GM18858 (cell line): ENCODE data around the gene BNC2.

ENCODE experiments used
- ATAC-seq: cut with Tn5 transposase; IDR thresholded peaks from one replicate; pipeline ENCODE4 v1.9.1; 2021; ENCODE audit not compliant: unreplicated experiment

Gene BNC2

GRCh38 chr9:16767366-16767765 lies 103.1 kb downstream of the BNC2 start:
- ATAC-seq: no peak

DNA sequence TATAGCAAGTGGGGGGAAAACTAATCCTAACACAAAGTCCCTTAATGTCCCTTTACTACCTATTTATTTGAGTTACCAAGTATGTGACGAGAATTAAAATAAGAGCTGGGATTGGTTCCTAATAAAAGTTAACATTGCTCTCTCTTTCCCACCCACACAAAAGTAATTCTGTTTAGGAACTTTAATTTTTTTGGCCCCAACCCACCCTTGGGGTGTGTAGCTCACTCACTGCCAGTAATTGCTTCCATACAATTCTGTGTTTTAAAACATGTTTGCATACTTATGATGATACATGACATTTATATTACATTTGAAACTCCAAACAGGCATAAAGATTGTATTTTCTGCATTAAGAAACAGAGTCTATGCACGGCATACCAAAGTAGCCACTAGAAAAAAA lies 106.5 kb downstream of the BNC2 start:
- no peak for ATAC-seq

- ATAC-seq: no peak
These were observed 114.9 kb downstream of the BNC2 start for GRCh38 chr9:16755467-16756160.

- ATAC-seq: no peak
These were observed 115.8 kb downstream of the BNC2 start for GRCh38 chr9:16754662-16755061.

- ATAC-seq: no peak
These were observed 117.2 kb downstream of the BNC2 start for GRCh38 chr9:16753256-16753655.

DNA sequence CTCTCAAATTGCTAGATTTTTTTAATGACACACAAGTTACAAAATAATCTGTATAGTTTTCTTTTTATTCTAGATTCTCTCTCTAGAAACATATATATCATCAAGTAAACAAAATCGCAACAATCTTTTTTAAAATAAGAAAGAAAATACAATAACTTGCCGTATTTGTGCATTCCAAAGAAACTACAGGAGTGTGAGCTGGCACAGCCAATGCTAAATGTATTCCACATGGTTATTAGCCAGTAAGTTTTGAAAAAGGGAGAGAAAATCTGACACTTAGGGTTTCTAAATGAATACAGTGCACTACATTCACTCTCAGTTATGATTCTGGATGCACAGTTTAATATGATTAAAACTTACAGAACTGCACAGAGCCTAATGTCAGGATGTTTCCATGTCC lies 117.9 kb downstream of the BNC2 start:
- no peak for ATAC-seq

GRCh38 chr9:16750553-16750952 lies 119.9 kb downstream of the BNC2 start:
- ATAC-seq: no peak

DNA sequence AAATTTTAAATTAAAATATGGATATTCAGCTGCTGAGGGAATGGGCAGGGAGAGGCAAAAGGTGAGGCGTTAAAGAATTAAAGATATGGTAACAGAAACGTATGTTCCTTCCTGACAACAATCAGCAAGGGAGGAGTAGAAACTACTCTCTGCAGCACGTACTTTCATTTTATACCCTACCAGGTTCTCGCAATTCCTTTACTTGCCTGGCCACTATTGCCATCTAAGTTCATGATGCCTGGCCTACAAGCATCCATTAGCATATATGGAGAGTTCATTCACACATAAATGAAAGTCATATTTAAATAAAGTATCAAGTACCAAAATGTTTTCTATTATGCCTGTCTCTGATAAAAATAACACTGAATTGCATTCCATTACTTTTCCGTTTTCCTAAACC lies 125.1 kb downstream of the BNC2 start:
- no peak for ATAC-seq

- no peak for ATAC-seq
These were observed 126.1 kb downstream of the BNC2 start for GRCh38 chr9:16744394-16744793.

- no peak for ATAC-seq
These were observed 127.1 kb downstream of the BNC2 start for GRCh38 chr9:16743375-16743774.

- no peak for ATAC-seq
These were observed 135.5 kb downstream of the BNC2 start for GRCh38 chr9:16735001-16735400.

DNA sequence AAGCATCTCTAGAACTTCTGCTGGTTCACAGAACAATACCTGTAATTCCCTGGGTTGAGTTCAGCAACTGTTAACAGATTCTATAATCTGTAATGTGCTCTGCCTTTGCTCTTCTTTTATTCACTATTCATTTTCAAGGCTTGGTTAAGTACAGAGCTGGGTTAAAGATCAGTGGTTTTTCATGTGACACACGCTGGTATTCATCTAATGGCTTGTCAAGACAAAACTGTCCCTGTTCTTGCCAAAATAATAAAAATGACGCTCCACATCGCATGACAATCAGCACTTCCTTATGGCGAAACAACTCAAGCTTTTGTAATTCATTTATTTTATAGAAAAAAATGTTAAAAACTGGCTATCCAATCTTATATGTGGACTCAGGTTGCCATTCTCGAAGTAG lies 137.9 kb downstream of the BNC2 start:
- ATAC-seq: no peak

- no peak for ATAC-seq
These were observed 140.3 kb downstream of the BNC2 start for GRCh38 chr9:16730162-16730561.

DNA sequence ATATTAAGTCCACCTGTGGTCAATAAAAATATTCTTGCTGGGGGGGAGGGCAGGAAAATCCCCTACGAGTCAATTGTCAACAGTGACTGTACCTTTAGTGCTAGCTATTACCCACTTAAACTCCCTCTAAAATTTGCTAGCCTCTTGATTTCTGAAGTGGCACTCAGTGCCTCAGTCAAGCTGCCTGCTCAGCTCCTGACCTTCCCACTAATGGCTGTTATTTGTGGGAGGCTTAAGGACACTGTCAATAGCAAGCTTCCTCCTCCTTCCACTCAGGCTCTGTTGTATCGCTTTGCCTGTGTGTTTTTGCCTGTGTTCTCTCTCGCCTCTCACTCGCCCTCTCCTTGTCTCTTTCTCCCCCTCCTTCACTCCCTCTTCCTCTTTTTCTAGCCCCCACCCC lies 140.8 kb downstream of the BNC2 start:
- no peak for ATAC-seq

- ATAC-seq: no peak
These were observed 142.3 kb downstream of the BNC2 start for GRCh38 chr9:16728137-16728508.

DNA sequence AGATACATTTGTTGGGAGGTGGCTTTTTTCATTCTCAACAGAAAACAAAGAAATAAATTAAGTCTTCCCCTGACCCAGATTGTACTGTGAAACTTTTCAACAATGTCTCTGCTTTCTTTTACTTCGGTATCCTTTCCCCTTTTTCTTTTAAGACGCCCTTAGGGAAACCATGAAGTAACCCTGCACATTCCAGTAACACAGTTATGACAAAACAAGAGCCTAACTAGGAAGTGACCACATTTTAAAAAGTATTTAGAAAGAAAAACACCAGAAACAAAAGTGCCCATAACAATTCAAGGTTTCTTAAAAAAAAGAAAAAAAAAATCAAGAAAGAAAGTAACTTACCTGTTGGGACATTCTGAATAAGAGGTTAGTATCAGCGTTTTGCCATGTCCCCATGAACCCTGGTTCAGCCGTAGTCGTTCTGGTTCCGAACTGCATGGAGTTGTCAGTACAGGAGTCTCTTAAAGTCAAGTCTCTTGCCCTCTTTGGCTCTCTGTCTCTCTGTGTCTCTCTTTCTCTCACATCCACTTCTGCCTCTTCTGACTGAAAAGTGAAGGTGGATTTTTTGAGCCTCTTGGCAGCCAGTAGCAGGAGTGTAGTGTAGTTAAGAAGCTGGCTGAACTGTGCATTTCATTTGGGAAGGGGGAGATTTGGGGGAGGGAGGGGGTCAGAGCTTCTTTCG lies 142.9 kb downstream of the BNC2 start:
- no peak for ATAC-seq

DNA sequence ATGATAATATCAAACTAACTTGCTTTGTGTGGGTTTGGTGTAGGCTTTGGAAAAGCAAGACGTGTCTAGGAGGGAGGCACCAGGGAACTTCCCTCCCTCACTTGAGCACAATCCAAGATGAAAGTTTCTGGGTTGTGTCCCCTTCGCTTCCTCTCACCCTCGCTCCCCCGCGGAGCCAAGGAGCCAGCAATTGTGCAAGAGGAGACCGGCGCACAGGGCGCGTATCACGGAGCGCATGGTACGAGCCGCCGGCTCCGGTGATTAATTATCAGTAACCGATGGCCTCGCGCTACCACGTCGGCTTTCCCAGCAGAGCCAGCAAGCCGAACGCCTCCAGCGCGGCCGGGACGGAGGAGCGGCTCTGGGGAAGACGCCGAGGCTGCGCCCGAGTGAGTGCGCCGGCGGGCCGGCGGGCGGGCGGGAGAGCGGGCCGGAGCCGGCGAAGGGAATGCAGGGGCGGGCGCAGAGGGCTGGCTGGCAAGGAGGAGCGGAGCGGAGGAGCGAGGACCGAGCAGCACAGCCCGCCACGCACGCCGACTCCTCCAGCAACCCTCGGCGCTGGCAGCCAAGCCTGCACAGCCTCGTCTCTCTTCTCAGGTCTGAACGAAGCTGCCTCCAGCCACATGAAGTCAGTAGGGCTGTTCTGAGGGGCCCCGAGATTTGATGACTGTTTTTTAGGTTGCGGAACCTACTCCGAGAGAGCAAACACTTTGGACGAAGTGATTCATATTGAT lies 143.6 kb downstream of the BNC2 start:
- ATAC-seq: no peak

GRCh38 chr9:16726029-16726428 lies 144.4 kb downstream of the BNC2 start:
- ATAC-seq: no peak

DNA sequence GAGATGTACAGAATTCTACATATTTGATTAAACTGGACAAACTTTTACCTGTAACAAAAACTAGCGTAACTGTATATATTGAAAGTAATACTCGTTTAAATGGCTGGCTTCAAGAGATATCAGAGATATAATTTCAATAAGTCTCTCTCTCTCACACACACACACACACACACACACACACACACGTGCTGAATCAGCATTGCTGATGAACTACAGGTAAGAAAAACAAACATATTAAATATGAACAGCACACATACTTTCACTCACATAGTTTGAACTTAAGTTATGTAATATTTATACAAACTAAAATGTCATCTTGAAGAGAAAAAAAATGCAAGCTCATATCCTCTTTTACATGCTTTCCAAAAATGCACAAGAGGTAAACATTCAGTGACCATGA lies 145.4 kb downstream of the BNC2 start:
- ATAC-seq: no peak

DNA sequence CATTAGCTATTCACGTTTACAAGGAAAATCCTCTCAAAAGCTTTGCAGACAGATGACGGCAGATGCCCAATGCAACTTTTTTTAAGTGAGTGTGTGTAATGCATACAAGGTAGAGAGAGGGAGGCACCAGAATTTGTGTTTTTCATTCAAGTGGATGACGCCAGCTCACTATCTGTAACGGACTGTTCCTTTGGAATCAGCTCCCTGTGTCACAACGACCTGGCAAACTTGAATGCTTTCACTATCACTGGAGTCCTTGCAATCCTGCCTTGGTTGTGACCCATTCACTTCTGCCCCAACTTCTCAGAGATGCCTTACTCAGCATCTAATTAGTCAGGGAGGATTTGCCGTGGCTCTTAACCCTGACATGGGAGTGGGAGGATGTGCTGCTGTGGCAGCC lies 148.5 kb downstream of the BNC2 start:
- ATAC-seq: no peak

DNA sequence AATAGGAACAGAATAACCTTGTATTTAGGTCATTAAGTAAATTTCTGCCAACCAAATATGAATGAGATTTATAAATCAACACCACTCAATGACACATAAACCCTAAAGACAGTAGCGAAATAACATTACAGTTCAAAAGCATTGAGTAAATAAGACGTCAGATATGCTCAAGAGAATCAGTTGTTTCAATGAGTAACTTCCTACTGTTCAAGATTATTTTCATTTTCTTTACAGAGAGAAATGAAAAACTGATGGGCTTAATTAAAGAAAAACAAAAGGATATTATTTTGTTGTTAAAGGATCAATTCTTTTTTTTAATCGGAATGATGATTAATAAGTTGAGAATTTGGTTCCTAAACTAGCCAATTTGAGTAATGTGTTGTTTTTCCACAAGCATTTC lies 150.1 kb downstream of the BNC2 start:
- ATAC-seq: no peak

DNA sequence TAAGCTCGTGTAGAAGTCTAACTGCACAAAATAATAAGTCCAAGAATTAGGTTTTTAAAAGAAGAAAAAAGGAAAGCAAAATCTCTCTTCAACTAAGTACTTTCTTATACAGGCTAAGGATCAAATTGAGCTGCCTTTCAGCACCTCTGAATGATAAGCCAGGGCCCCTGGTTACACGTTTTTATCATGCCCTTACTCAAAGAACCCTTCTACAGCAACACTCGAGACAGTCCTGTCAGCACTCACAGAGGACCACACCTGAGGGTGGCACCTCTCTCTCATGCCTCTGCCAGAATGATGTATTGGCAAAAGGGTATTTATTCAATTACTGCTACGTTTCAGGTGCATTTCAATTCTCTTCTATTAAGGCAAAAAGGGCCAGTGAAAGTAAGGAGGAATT lies 150.5 kb downstream of the BNC2 start:
- ATAC-seq: no peak
